ENCODE data around the gene OR5W2. TPM values are rescaled to one million over a fixed set of nuclear protein-coding genes. Genes with fewer than 3 reads are reported as not detected.
"Not testable (repeated sequence)": the region's sequence is repeated elsewhere in the genome, so short reads cannot be mapped to it uniquely, and the experiment has no call there.

OR5W2 gene
- not detected for polyA plus RNA-seq (2013, experiment 1 of 2; ENCODE audit: insufficient read length)
- polyA plus RNA-seq (2013, experiment 2 of 2; ENCODE audit: insufficient read length): not detected

GRCh38 chr11:55914482-55914881 lies at the start of gene OR5W2:
Gene OR5W2 (minus strand): TSS chr11:55914582. CDS start chr11:55914582, 0 bp downstream.
- no peak for DNase-seq

DNA sequence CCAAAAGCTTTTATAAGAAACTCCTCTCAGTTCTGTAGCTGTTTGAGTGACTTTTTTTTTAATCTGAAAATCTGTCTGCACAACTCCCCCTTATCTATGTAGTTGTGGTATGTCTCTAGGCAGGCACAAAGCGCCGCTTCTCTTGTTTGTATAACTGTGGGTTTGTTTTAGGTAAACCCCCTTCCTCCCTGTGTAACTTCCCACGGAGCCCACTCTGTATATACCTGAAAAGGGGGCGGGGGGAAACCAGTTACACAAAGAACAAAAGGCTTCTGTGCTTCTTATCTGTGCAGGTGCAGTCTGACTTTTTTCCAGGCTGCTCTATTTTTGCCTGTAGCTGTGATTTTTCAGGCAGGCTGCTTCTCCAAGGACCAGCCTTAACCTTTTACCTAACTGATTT lies 42.1 kb upstream of the OR5W2 start:
- DNase-seq: no peak

- no peak for DNase-seq
These were observed 34.9 kb upstream of the OR5W2 start for GRCh38 chr11:55949330-55949729.

- DNase-seq: no peak
These were observed 28.5 kb upstream of the OR5W2 start for GRCh38 chr11:55942785-55943392.

GRCh38 chr11:55936300-55936699 lies 21.9 kb upstream of the OR5W2 start, which contains the start of gene OR5I1:
Gene OR5I1 (minus strand): TSS chr11:55936400. CDS start chr11:55936400, 0 bp downstream.
- no peak for DNase-seq

DNA sequence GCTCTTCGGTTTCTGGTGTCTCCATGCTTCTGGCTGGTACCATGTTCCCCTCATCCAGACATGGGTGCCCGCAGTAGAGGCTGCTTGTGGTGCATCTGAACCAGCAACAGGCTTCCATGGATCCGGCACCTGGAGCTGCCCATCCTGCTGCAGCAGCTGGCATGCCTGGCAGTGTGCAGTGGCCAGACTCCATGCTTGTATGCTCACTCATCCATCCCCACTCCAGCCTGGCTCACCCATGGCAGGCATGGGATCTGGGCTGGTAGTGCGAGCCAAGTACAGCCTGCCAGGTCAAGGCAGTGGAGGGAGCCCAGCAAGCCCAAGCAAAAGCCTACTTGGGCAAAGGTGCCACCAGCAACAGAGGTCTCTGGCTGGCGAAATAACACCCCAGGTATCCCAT lies 6.2 kb upstream of the OR5W2 start:
- DNase-seq: no peak

GRCh38 chr11:55902308-55902707 lies 12.1 kb downstream of the OR5W2 start:
- DNase-seq: no peak

- no peak for DNase-seq
These were observed 19.2 kb downstream of the OR5W2 start for GRCh38 chr11:55895216-55895615.

DNA sequence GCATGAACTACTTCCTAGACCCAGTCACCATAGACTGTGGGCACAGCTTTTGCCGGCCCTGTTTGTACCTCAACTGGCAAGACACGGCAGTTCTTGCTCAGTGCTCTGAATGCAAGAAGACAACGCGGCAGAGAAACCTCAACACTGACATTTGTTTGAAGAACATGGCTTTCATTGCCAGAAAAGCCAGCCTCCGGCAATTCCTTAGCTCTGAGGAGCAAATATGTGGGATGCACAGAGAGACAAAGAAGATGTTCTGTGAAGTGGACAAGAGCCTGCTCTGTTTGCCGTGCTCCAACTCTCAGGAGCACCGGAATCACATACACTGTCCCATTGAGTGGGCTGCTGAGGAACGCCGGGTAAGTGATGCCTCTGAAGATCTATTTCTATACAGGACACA lies 28.9 kb downstream of the OR5W2 start:
- not testable (repeated sequence) for DNase-seq

- not testable (repeated sequence) for DNase-seq
These were observed 29.4 kb downstream of the OR5W2 start for GRCh38 chr11:55884995-55885394.

- not testable (repeated sequence) for DNase-seq
These were observed 31.4 kb downstream of the OR5W2 start, which contains the start of gene TRIM51 for GRCh38 chr11:55882997-55883396. Gene TRIM51 (plus strand): TSS chr11:55883297. CDS start chr11:55885429, 2,132 bp downstream.

GRCh38 chr11:55873146-55873545 lies 41.2 kb downstream of the OR5W2 start:
- not testable (repeated sequence) for DNase-seq

DNA sequence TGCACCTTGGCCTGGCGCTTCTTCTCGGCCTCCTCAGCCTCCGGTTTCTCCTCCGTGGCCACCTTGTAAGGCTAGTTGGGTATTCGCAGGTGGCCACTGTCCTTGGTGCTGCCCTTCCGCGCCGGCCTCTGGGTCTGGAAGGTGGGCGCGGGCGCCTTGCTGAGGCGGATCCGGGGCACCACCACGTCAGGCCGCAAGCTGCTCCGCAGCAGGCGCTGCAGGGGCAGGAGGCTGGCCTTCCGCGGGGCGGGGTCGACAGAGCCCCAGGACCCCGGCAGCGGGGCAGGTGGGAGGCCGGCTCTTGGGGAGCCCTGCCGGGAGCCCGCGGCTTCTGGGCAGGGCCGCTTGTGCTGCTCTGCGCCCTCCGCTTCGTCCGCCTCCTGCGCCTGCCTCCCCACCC lies 41.7 kb downstream of the OR5W2 start:
- DNase-seq: not testable (repeated sequence)

DNA sequence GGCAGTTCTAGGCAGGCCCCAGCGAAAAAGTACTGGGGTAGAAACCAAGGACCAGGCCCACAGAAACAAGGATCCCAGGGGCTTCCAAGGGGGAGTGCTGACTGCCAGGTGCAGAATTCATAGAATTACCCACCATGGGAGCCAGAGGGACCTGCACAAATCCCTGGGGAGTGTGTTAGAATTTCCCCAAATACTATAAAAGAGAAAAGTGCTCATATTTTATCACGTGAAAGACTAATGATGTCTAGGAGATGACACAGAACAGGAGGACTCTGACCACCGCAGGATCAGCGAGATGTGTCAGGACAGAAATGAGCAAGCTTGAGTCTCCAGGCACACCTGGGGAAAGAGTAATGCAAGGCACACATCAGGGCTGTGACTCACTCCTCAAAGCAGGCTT lies 47.0 kb downstream of the OR5W2 start:
- not testable (repeated sequence) for DNase-seq
